HepG2 (cell line): ENCODE data around the gene STUM.

Experiments
- HINFP ChIP-seq: sonication (generic); formaldehyde crosslinking; IDR thresholded peaks from 2 replicates; pipeline ENCODE4 v1.4.0; 2020; ENCODE audit warnings: low read depth, mild to moderate bottlenecking, missing genetic modification reagents
- MEIS2 ChIP-seq: sonication (generic); formaldehyde crosslinking; IDR thresholded peaks from 2 replicates; pipeline ENCODE4 v1.9.0; 2021; ENCODE audit warnings: mild to moderate bottlenecking, missing genetic modification reagents
- MYC ChIP-seq: sonication (generic); formaldehyde crosslinking; IDR thresholded peaks from 2 replicates; pipeline ENCODE4 v1.9.0; 2021; ENCODE audit warnings: missing genetic modification reagents, borderline replicate concordance
- TBL1XR1 ChIP-seq: fragments of 150-350 bp; IDR thresholded peaks from 2 replicates; pipeline ENCODE4 v1.6.1; 2014; ENCODE audit warnings: borderline replicate concordance, low read length; ENCODE audit not compliant: partially characterized antibody
- ZBTB1 ChIP-seq: sonication (generic); formaldehyde crosslinking; IDR thresholded peaks from 2 replicates; pipeline ENCODE4 v1.4.0; 2020; ENCODE audit warnings: missing genetic modification reagents, borderline replicate concordance

GRCh38 chr1:226626577-226626956 is 78.0 kb downstream of the STUM start:
- TF ChIP-seq MYC (CRISPR knock-in tag) (no peak), TBL1XR1 (no peak), MEIS2 (CRISPR knock-in tag) (no peak), HINFP (no peak), ZBTB1 (CRISPR knock-in tag) (no peak)
